Measurements from ENCODE around the gene ZNF324B. TPM values are rescaled to one million over a fixed set of nuclear protein-coding genes. Genes with fewer than 3 reads are reported as not detected.
"Not testable (repeated sequence)": the region's sequence is repeated elsewhere in the genome, so short reads cannot be mapped to it uniquely, and the experiment has no call there.

Gene ZNF324B
- polyA plus RNA-seq, 1 donor: 5.2 TPM

DNA sequence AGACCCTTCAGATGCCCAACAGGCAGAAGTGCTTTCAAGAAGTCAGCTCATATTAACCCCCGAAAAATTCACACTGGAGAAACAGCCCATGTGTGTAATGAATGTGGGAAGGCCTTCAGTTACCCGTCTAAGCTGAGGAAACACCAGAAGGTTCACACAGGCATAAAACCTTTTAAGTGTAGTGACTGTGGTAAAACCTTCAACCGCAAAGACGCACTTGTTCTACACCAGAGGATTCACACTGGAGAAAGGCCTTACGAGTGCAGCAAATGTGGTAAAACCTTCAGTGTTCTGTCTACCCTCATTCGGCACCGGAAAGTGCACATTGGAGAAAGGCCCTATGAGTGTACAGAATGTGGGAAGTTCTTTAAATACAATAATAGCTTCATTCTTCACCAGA is 34.4 kb upstream of the ZNF324B start:
- peaks cover 5% of the 10 kb centered on the region for H3K9me3 ChIP-seq (ENCODE audit: control insufficient read depth, low read depth, low read length)
- no peaks in the 10 kb centered on the region for H3K4me1 ChIP-seq (ENCODE audit: control insufficient read depth, insufficient read depth, low read length)
- no peaks in the 10 kb centered on the region for H3K27me3 ChIP-seq (ENCODE audit: control insufficient read depth, insufficient read depth, low read length)
- H3K27ac ChIP-seq (ENCODE audit: low read length): no peak overlapping the region
- no CpG with 5 or more reads among the region's 7 CpGs for whole genome bisulfite sequencing (ENCODE audit: insufficient coverage, low lambda C conversion rate)
- peaks cover 38% of the 10 kb centered on the region for H3K36me3 ChIP-seq (ENCODE audit: control insufficient read depth, insufficient read depth, low read length)
- no peak for DNase-seq
- H3K4me3 ChIP-seq (ENCODE audit: low read length): no peak overlapping the region

DNA sequence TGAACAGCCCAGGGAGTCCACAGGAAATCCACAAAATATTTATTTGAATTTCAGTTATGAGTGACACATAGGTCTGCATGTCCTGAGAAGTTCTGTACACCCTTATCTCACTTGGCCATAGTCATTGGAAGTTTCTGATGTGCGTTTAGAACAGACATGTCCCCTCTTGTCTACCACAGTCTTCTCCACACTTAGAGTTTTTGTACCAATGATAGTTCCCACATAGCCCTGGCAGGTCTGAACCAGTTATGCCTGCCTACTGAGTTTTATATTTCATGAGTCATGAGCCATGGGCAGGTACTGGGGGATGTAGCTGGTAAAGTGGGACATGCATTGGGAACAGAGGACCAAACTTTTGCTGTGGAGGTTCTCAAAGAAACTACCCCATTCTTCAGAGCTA is 22.8 kb upstream of the ZNF324B start:
- no peak for DNase-seq
- H3K36me3 ChIP-seq (ENCODE audit: control insufficient read depth, insufficient read depth, low read length): peaks cover 16% of the 10 kb centered on the region
- peaks cover 52% of the 10 kb centered on the region for H3K9me3 ChIP-seq (ENCODE audit: control insufficient read depth, low read depth, low read length)
- H3K27me3 ChIP-seq (ENCODE audit: control insufficient read depth, insufficient read depth, low read length): no peaks in the 10 kb centered on the region
- H3K4me1 ChIP-seq (ENCODE audit: control insufficient read depth, insufficient read depth, low read length): no peaks in the 10 kb centered on the region
- no peak overlapping the region for H3K4me3 ChIP-seq (ENCODE audit: low read length)
- WGBS (ENCODE audit: insufficient coverage, low lambda C conversion rate): no CpG with 5 or more reads among the region's 1 CpG
- H3K27ac ChIP-seq (ENCODE audit: low read length): no peak overlapping the region

GRCh38 chr19:58429745-58430144 is 21.7 kb upstream of the ZNF324B start:
- Histone ChIP-seq H3K27ac (ENCODE audit: low read length) (no peak overlapping the region), H3K4me3 (ENCODE audit: low read length) (no peak overlapping the region), H3K27me3 (ENCODE audit: control insufficient read depth, insufficient read depth, low read length) (no peaks in the 10 kb centered on the region), H3K36me3 (ENCODE audit: control insufficient read depth, insufficient read depth, low read length) (peaks cover 28% of the 10 kb centered on the region), H3K9me3 (ENCODE audit: control insufficient read depth, low read depth, low read length) (peaks cover 60% of the 10 kb centered on the region), H3K4me1 (ENCODE audit: control insufficient read depth, insufficient read depth, low read length) (no peaks in the 10 kb centered on the region)
- no peak for DNase-seq

- peaks cover 2% of the 10 kb centered on the region for H3K4me1 ChIP-seq (ENCODE audit: control insufficient read depth, insufficient read depth, low read length)
- no peak overlapping the region for H3K27ac ChIP-seq (ENCODE audit: low read length)
- no CpG with 5 or more reads among the region's 2 CpGs for WGBS (ENCODE audit: insufficient coverage, low lambda C conversion rate)
- peaks cover 53% of the 10 kb centered on the region for H3K36me3 ChIP-seq (ENCODE audit: control insufficient read depth, insufficient read depth, low read length)
- no peaks in the 10 kb centered on the region for H3K27me3 ChIP-seq (ENCODE audit: control insufficient read depth, insufficient read depth, low read length)
- H3K9me3 ChIP-seq (ENCODE audit: control insufficient read depth, low read depth, low read length): peaks cover 78% of the 10 kb centered on the region
- H3K4me3 ChIP-seq (ENCODE audit: low read length): no peak overlapping the region
- DNase-seq: no peak
Observed at GRCh38 chr19:58434217-58434616, 17.2 kb upstream of the ZNF324B start.

DNA sequence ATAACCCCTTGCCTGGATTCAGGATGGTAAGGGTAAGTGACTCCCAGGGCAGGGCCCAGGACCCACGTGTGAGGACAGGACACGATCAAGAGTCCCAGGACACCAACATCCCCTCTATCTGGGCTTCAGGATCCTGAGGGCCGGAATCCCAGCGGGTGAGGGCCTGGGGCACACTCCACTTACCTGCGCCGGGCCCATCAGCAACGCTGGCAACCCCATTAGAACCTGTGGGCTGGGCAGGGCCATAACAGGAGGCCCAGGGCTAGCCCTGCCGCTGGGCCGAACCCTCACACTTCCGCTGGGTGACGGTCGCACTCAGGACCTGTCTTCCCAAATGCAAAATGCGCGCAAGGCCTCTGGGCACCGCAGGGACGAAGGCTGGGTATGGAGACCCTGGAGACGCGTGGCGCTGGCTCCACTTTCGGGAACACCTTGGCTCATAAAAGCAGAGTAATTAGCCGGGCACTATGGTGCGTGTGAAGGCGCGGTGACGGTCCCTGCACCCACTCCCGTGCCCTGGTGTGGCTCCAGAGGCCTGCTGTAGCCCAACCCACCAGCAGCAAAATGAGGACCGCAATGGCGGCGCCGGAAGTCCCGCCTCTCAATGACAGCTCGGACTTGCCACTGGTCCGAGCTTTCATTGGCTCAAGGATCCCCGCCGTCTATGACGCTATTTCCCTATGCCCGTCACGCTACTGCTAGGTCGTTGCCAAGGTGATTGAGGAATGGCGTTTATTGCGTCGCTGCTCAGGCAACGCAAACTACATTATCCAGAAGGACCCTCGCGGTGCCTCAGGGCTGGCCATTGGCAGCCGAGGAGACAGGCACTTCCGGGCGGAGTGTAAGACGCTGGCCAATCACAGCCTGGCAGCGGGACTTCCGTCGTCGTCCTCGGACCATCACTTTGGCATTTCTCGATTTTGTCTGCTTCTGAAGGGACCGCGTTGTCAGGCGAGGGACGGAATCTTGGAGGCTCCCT is 11.6 kb upstream of the ZNF324B start, which contains the start of gene ZNF132:
Gene ZNF132, minus strand, starts transcription at position 578 of the 979 bp plus-strand sequence. Its CDS starts 332 bp downstream, at position 246.
- DNase-seq: peak; percentile 100
- Histone ChIP-seq H3K4me1 (ENCODE audit: control insufficient read depth, insufficient read depth, low read length) (peaks cover 9% of the 10 kb centered on the region), H3K27ac (ENCODE audit: low read length) (peak within 1 kb of the TSS; percentile 43), H3K27me3 (ENCODE audit: control insufficient read depth, insufficient read depth, low read length) (peaks cover 5% of the 10 kb centered on the region), H3K36me3 (ENCODE audit: control insufficient read depth, insufficient read depth, low read length) (peaks cover 24% of the 10 kb centered on the region), H3K4me3 (ENCODE audit: low read length) (peak within 1 kb of the TSS; percentile 57), H3K9me3 (ENCODE audit: control insufficient read depth, low read depth, low read length) (peaks cover 46% of the 10 kb centered on the region)
- WGBS (ENCODE audit: insufficient coverage, low lambda C conversion rate): no CpG with 5 or more reads among the region's 59 CpGs

DNA sequence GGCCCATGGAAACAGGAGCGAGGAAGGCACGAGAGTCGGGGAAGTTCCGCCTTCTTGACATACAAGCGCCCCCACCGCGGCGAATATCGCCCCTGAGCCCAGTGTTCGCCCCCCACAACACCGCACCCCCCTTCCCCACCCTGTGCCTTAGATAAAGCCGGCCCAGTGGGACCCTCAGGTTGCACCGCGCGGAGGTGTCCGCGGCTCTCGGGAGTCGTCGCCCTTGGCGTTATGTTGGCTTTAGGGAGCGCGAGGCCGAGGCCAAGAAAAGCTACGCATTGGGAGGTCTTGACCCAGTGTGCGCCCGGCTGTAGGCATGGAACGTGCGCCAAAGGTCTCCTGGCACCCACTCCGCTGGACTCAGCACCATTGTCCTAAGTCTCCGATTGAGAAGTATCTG is 10.9 kb upstream of the ZNF324B start:
- no peak for DNase-seq
- Histone ChIP-seq H3K36me3 (ENCODE audit: control insufficient read depth, insufficient read depth, low read length) (peaks cover 18% of the 10 kb centered on the region), H3K27me3 (ENCODE audit: control insufficient read depth, insufficient read depth, low read length) (peaks cover 7% of the 10 kb centered on the region), H3K4me3 (ENCODE audit: low read length) (peak overlapping the region; percentile 57), H3K9me3 (ENCODE audit: control insufficient read depth, low read depth, low read length) (peaks cover 39% of the 10 kb centered on the region), H3K27ac (ENCODE audit: low read length) (peak overlapping the region; percentile 43), H3K4me1 (ENCODE audit: control insufficient read depth, insufficient read depth, low read length) (peaks cover 9% of the 10 kb centered on the region)
- WGBS (ENCODE audit: insufficient coverage, low lambda C conversion rate): no CpG with 5 or more reads among the region's 31 CpGs

- H3K36me3 ChIP-seq (ENCODE audit: control insufficient read depth, insufficient read depth, low read length); H3K27ac ChIP-seq (ENCODE audit: low read length); H3K4me1 ChIP-seq (ENCODE audit: control insufficient read depth, insufficient read depth, low read length); H3K4me3 ChIP-seq (ENCODE audit: low read length); DNase-seq: not testable (repeated sequence)
- H3K27me3 ChIP-seq (ENCODE audit: control insufficient read depth, insufficient read depth, low read length): peaks cover 11% of the 10 kb centered on the region
- H3K9me3 ChIP-seq (ENCODE audit: control insufficient read depth, low read depth, low read length): peaks cover 24% of the 10 kb centered on the region
- no CpG with 5 or more reads among the region's 7 CpGs for WGBS (ENCODE audit: insufficient coverage, low lambda C conversion rate)
Observed at GRCh38 chr19:58442986-58443385, 8.4 kb upstream of the ZNF324B start.

- WGBS (ENCODE audit: insufficient coverage, low lambda C conversion rate): no CpG with 5 or more reads among the region's 3 CpGs
- not testable (repeated sequence) for H3K36me3 ChIP-seq (ENCODE audit: control insufficient read depth, insufficient read depth, low read length)
Observed at GRCh38 chr19:58448860-58449259, 2.6 kb upstream of the ZNF324B start.

DNA sequence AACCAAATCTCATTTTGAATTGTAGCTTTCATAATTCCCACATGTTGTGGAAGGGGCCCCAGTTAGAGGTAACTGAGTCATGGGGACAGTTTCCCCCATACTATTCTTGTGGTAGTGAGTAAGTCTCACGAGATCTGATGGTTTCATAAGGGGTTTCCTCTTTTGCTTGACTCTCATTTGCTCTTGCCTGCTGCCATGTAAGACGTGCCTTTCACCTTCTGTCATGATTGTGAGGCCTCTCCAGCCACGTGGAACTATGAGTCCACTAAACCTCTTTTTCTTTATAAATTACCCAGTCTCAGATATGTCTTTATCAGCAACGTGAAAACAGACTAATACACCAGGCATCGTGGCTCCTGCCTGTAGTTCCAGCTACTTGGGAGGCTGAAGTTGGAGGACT is 1.4 kb upstream of the ZNF324B start:
- H3K4me3 ChIP-seq (ENCODE audit: low read length); DNase-seq; H3K9me3 ChIP-seq (ENCODE audit: control insufficient read depth, low read depth, low read length); H3K27ac ChIP-seq (ENCODE audit: low read length); H3K27me3 ChIP-seq (ENCODE audit: control insufficient read depth, insufficient read depth, low read length); H3K4me1 ChIP-seq (ENCODE audit: control insufficient read depth, insufficient read depth, low read length); H3K36me3 ChIP-seq (ENCODE audit: control insufficient read depth, insufficient read depth, low read length): not testable (repeated sequence)
- 20% methylated on average over 1 of the region's 5 CpGs for WGBS (ENCODE audit: insufficient coverage, low lambda C conversion rate)

More at GRCh38 chr19:58448860-58449259, 2.6 kb upstream of the ZNF324B start:
- H3K4me1 ChIP-seq (ENCODE audit: control insufficient read depth, insufficient read depth, low read length); DNase-seq; H3K9me3 ChIP-seq (ENCODE audit: control insufficient read depth, low read depth, low read length); H3K4me3 ChIP-seq (ENCODE audit: low read length); H3K27me3 ChIP-seq (ENCODE audit: control insufficient read depth, insufficient read depth, low read length); H3K27ac ChIP-seq (ENCODE audit: low read length): not testable (repeated sequence)

GRCh38 chr19:58450856-58451357 is 515 bp upstream of the ZNF324B start:
- no peak overlapping the region for H3K27ac ChIP-seq (ENCODE audit: low read length)
- WGBS (ENCODE audit: insufficient coverage, low lambda C conversion rate): no CpG with 5 or more reads among the region's 11 CpGs
- DNase-seq: no peak

More at GRCh38 chr19:58450856-58451357, 515 bp upstream of the ZNF324B start:
- peaks cover 3% of the 10 kb centered on the region for H3K27me3 ChIP-seq (ENCODE audit: control insufficient read depth, insufficient read depth, low read length)
- peaks cover 9% of the 10 kb centered on the region for H3K36me3 ChIP-seq (ENCODE audit: control insufficient read depth, insufficient read depth, low read length)
- H3K4me1 ChIP-seq (ENCODE audit: control insufficient read depth, insufficient read depth, low read length): peaks cover 5% of the 10 kb centered on the region
- no peaks in the 10 kb centered on the region for H3K9me3 ChIP-seq (ENCODE audit: control insufficient read depth, low read depth, low read length)
- H3K4me3 ChIP-seq (ENCODE audit: low read length): peak overlapping the region; percentile 70

Data from large intestine (tissue), 3 donors.